HG02885 (cell line): Measurements from ENCODE around the gene HPN.
"Not testable (repeated sequence)": the region's sequence is repeated elsewhere in the genome, so short reads cannot be mapped to it uniquely, and the experiment has no call there.

Experiments used
- ATAC-seq: cut with Tn5 transposase; IDR thresholded peaks from one replicate; pipeline ENCODE4 v1.9.1; 2021; ENCODE audit warnings: mild to moderate bottlenecking; ENCODE audit not compliant: unreplicated experiment, poor library complexity

The HPN gene

GRCh38 chr19:35008891-35009341, 32.6 kb upstream of the HPN start:
- ATAC-seq = no peak

GRCh38 chr19:35009424-35010415, 31.8 kb upstream of the HPN start:
- ATAC-seq = no peak

GRCh38 chr19:35011091-35011689, 30.3 kb upstream of the HPN start:
- ATAC-seq = no peak

- ATAC-seq = no peak
Measured at GRCh38 chr19:35011737-35012682, 29.5 kb upstream of the HPN start.

- no peak for ATAC-seq
Measured at GRCh38 chr19:35013041-35013819, 28.3 kb upstream of the HPN start.

GRCh38 chr19:35013820-35014754, 27.4 kb upstream of the HPN start:
- no peak for ATAC-seq

- ATAC-seq = not testable (repeated sequence)
Measured at GRCh38 chr19:35014774-35015173, 26.7 kb upstream of the HPN start.

- no peak for ATAC-seq
Measured at GRCh38 chr19:35015270-35015953, 26.1 kb upstream of the HPN start.

GRCh38 chr19:35015954-35016351, 25.6 kb upstream of the HPN start:
- ATAC-seq = no peak

GRCh38 chr19:35017507-35017906, 24.0 kb upstream of the HPN start:
- no peak for ATAC-seq

GRCh38 chr19:35018379-35018778, 23.1 kb upstream of the HPN start:
- no peak for ATAC-seq

- ATAC-seq = no peak
Measured at GRCh38 chr19:35019144-35019543, 22.4 kb upstream of the HPN start.

- ATAC-seq = no peak
Measured at GRCh38 chr19:35021016-35021415, 20.5 kb upstream of the HPN start.

GRCh38 chr19:35021596-35021995, 19.9 kb upstream of the HPN start:
- ATAC-seq = no peak

GRCh38 chr19:35022460-35022859, 19.1 kb upstream of the HPN start:
- ATAC-seq = no peak

- no peak for ATAC-seq
Measured at GRCh38 chr19:35023428-35023827, 18.1 kb upstream of the HPN start.

- no peak for ATAC-seq
Measured at GRCh38 chr19:35024095-35024494, 17.4 kb upstream of the HPN start.

GRCh38 chr19:35025969-35026368, 15.6 kb upstream of the HPN start:
- no peak for ATAC-seq
